GM12865 (cell line): Measurements from ENCODE around the gene AKR1A1.

Experiments used
- DNase-seq: peaks from one replicate; pipeline ENCODE4 v3.0.0; 2010; ENCODE audit warnings: low read depth
- H3K4me3 ChIP-seq: 2 replicates; pipeline ENCODE4 v1.5.1; 2011; ENCODE audit warnings: mild to moderate bottlenecking, low read depth, low read length, control low read depth
- CTCF ChIP-seq: IDR thresholded peaks from 2 replicates; pipeline ENCODE4 v1.5.1; 2011; ENCODE audit warnings: low read length, control low read depth, low read depth, inconsistent platforms; ENCODE audit not compliant: insufficient read depth; ENCODE audit errors: missing control alignments

The AKR1A1 gene

GRCh38 chr1:45570631-45571030, 20.0 kb downstream of the AKR1A1 start:
- no peak overlapping the region for H3K4me3 ChIP-seq
- no peak for DNase-seq
- no peak for TF ChIP-seq CTCF

GRCh38 chr1:45573231-45573804, 22.7 kb downstream of the AKR1A1 start:
- no peak for DNase-seq
- no peak overlapping the region for H3K4me3 ChIP-seq
- TF ChIP-seq CTCF: no peak

GRCh38 chr1:45574105-45574626, 23.5 kb downstream of the AKR1A1 start:
- TF ChIP-seq CTCF: no peak
- H3K4me3 ChIP-seq: no peak overlapping the region
- DNase-seq: no peak

GRCh38 chr1:45583264-45583665, 32.6 kb downstream of the AKR1A1 start:
- peak overlapping the region; percentile 98 for H3K4me3 ChIP-seq
- DNase-seq: peak; percentile 99
- no peak for TF ChIP-seq CTCF

- H3K4me3 ChIP-seq: peak within 1 kb of the TSS; percentile 98
- TF ChIP-seq CTCF: no peak
- DNase-seq: peak; percentile 90
These were observed 33.2 kb downstream of the AKR1A1 start, which contains the start of gene NASP for GRCh38 chr1:45583666-45584350. Gene NASP (plus strand): TSS chr1:45584041. CDS start chr1:45584147, 106 bp downstream.

GRCh38 chr1:45584351-45585109, 33.9 kb downstream of the AKR1A1 start:
- DNase-seq: peak; percentile 93
- H3K4me3 ChIP-seq: peak overlapping the region; percentile 98
- TF ChIP-seq CTCF: no peak
